ENCODE results near the gene LIMK1.

DNA sequence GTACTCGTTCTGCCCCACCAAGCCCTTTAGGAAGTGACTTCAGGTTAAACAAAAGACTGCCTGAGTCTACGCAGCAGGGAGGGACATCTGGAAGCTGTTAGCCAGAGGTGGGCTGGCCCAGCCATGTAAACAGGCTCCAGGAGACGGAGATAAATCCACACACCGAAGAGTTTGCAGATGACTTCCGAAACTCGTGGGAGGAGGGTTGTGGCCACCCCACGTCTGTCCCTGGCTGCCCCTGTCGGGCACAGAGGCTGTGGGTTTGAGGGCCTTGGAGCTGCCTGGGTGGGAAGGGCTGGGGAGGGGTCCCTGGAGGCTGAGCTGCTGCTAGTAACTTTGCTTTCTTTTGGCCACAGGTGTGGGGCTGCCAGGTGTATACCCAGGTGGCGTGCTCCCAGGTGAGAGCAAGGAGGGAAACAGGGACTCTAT is 40.1 kb upstream of the LIMK1 start:
- TF ChIP-seq CTCF (IDR thresholded peaks at IDR 0.05) (no peak), POLR2AphosphoS5 (IDR thresholded peaks at IDR 0.05) (no peak), POLR2A (IDR thresholded peaks at IDR 0.05) (no peak), EP300 (IDR thresholded peaks at IDR 0.05) (no peak)
